Activated gamma-delta T cell treated with Interleukin-2 at 50 U/mL for 16 hours (primary cell): Measurements from ENCODE around the gene GPR37L1.
"Not testable (repeated sequence)": the region's sequence is repeated elsewhere in the genome, so short reads cannot be mapped to it uniquely, and the experiment has no call there.

Source experiments
- DNase-seq: peaks from one replicate; pipeline ENCODE4 v3.0.0-alpha.2; 2020

The GPR37L1 gene

GRCh38 chr1:202110977-202111376, 11.7 kb upstream of the GPR37L1 start:
- DNase-seq, result no peak

- not testable (repeated sequence) for DNase-seq
Measured at GRCh38 chr1:202111589-202111988, 11.1 kb upstream of the GPR37L1 start.

- no peak for DNase-seq
Measured at GRCh38 chr1:202112859-202113689, 9.6 kb upstream of the GPR37L1 start.

- no peak for DNase-seq
Measured at GRCh38 chr1:202113690-202114300, 8.9 kb upstream of the GPR37L1 start.

DNA sequence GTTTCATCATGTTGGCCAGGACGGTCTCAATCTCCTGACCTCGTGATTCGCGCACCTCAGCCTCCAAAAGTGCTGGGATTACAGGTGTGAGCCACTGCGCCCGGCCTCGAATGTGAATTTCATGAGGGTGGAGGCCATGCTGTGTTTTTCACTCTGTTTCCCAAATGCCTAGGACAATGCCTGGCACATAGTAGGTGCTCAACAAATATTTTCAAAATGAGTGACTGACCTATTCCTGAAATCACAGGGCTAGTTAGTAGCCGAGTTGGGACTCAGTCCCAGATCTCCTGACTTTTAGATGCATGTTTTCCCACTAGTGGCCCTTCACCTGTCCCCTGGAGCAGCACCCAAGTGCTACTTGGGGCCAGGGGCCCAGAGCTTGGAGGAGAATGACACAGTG, 6.4 kb upstream of the GPR37L1 start:
- no peak for DNase-seq

GRCh38 chr1:202117898-202118371, 4.8 kb upstream of the GPR37L1 start:
- no peak for DNase-seq

GRCh38 chr1:202121006-202121405, 1.7 kb upstream of the GPR37L1 start:
- DNase-seq, result no peak

DNA sequence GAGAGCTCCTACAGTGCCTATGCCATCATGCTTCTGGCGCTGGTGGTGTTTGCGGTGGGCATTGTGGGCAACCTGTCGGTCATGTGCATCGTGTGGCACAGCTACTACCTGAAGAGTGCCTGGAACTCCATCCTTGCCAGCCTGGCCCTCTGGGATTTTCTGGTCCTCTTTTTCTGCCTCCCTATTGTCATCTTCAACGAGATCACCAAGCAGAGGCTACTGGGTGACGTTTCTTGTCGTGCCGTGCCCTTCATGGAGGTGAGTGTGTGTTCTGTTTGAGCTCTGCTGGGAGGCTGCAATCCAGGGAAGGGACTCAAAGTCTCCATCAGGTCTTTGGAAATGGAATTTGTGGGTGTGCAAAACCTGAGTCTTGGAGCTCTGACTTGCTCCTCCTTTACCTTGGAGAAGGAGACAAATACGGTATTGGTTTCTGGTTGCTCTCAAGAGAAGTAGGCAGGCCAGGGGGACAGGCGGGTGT, 658 bp downstream of the GPR37L1 start:
- DNase-seq, result no peak

- no peak for DNase-seq
Measured at GRCh38 chr1:202124142-202124541, 1.4 kb downstream of the GPR37L1 start.

GRCh38 chr1:202125611-202126010, 2.9 kb downstream of the GPR37L1 start:
- no peak for DNase-seq

DNA sequence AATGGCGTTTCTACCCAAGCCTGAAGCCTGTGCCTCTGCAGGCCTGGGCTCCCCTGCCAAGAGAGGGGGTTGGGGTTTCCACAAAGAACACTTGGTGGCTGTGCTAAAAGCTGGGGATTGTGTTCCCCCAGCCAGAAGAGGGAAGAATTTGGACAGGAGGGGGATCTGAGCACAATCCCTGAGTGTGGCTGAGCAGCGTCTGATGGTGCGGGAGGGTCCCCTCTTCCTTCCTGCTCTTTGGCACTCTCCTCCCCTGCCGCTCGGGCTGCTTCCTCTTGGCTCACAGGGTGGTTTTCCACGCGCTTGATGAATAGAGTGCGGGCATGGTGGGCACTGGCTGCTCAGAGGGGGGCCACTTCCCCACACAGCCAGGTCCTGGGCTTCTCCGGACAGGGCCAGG, 3.7 kb downstream of the GPR37L1 start:
- DNase-seq, result no peak

GRCh38 chr1:202127061-202127460, 4.3 kb downstream of the GPR37L1 start:
- DNase-seq, result no peak

GRCh38 chr1:202127836-202128622, 5.3 kb downstream of the GPR37L1 start:
- no peak for DNase-seq

DNA sequence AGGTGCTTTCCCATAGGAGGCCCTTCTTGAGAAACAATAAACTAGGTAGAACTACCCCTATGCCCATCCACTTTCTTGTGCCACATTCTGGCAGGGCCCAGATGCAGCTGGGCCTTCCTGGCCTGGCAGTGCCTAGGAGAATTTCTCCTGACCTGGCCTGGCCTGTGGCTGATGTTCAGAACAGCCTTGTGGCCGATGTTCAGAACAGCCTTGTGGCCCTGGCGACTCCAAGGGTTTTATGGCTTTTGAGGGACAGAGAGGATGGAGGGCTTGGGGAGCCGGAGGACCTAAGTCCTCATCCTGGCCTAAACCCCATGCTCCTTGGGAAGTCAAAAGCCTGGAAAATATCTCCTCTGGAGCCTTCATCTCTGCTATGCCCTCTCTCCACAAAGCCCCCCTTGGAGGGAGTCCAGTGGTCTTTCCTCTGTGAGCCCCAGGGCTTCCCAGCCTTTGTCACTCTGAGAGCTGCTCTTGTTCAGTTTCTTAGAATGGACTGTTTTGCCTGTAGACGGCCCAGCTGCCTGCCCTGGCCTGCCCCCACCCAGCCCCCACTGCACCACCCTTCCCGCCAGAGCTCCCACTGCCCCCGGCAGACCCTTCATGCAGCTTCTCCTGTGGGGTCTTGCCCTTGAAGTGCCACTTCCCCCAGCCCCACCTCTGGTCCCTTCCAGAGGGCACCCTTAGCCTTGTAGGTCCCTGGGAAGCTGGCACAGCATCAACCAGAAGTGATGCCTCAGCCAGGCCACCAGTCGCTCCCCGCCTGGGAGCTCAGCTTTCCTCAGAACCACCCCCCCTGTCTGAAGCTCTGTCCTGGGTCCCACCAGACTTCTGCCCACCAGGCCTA, 7.0 kb downstream of the GPR37L1 start:
- DNase-seq, result no peak

DNA sequence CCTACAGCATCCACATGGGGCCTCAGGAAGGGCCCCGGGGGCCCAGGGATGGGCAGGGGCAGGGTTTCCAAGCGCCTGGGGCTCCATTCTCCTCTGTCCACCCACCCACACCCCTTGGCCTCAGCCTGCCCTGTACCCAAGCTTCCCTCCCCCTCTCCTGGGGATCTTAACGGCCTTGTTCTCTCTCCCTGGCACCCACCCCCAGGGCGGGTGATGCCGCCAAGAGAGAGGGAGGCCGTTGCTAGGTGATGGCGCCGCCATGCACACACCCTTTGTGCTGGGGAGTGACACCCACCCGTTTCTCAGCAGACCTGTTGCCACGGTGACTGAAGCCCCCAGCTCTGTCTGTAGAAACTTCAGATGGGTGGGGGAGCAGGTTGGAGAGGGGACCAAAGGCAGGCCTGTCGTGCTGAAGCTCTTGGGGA, 7.6 kb downstream of the GPR37L1 start:
- DNase-seq, result no peak

DNA sequence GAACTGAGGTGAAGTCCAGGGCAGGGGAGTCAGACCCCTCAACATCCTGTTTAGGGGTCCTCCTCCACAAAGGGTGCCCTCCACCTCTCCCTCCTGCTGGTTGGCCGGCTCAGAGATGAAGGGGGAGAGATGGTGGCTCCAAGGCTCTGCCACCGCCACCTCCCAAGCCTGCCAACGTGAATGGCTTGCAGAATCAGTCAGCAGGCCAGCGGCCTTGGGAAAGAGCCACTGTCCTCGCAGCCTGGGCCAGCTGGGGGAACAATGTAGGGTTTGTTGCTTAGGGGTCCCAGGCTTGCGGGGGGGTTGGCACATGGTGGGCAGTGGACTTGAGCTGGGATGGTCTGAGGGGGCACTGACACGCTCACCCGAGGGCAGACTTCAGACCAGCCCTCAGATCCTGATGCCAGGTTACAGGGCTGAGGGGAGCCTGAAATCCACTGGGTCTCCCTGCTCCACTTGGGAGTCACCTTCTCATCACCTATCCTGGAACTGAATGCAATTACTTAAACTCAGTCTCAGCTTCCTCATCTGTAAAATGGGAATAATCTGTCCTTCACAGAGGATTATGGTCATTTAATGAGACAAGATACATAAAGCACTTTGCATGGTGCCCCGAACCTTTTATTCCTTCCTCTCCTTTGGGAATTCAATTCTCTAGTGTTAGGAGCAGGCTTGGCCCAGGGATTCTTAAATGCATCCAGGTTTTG, 8.3 kb downstream of the GPR37L1 start:
- no peak for DNase-seq

DNA sequence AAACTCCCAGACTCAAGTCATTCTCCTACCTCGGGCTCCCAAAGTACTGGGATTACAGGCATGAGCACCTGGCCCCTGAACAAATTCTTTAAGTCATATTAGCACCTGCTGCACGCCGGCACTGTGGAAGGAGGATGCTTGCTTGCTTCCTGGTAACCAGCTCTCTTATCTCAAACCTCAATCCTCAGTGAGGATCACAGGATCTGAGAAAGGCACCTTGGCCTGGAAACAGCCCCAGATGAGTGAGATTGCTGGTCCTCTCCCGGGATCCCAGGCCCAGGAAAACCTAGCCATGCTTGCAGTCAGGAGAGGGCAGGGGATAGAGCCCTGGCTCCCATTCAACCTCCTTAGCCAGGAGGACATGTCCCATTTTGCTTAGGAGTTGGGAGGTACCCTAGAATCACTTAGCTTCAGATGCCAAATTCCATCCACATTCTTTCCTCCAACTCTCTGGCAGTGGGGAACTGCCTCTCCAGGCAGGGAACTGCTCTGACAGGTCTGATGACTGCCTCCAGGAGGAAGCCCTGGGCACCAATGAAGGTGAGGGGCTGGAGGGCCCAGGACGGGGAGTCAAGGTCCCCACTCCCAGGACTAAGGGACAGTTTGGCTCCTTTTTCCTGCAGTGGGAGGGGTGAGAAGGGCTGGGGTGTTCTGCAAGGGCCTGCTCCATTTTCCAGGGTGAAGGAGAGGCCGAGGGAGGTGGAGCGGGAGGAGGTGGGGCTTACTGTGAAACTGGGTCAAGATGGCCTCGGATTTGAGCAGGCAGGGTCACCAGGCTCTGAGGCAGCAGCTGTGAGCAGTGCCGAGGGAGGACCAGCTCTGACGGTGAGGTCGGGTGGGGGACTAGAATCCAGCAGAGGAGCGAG, 9.5 kb downstream of the GPR37L1 start:
- no peak for DNase-seq

GRCh38 chr1:202133001-202133400, 10.3 kb downstream of the GPR37L1 start:
- DNase-seq, result no peak

GRCh38 chr1:202133496-202133895, 10.8 kb downstream of the GPR37L1 start:
- no peak for DNase-seq

DNA sequence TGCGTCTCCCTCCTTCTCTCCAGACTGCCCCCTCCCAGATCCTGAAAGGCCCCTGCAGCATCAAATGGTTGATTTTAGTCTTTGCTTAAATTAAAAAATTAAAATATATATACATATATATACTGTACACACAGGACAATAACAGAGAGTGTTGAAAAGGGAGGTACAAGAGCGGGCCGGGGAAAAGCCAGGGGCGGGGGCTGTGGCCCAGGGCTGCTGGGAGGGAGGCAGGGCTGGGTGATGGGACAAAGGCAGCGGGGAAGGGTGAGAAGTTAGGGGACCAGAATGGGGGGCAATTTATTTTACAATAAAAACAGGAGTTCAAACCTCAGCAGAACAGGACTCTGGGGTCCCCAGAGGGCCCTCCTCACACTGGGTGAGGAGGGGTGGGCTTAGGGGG, 11.3 kb downstream of the GPR37L1 start:
- DNase-seq, result no peak

DNA sequence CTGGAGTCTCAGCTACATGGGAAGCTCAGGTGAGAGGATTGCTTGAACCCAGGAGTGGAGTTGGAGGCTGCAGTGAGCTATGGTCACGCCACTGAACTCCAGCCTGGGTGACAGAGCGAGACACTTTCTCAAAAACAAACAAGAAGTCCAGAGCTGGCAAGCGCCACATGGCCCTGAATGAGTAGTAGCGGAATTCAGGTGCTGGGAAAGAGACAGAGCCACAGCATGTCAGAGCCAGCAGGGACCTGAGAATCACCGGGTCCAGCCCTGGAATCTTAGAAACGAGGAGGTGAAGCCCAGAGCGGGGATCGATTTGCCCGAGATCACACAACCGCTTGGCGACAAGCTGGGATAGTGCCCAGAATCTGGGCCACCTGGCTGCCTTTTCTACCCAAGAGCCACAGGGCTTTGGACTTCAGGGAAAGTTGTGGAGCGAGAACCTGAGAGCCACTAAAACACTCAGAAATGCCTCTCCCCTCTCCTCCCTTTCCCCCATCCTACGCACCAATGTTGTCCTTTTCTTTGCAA, 12.0 kb downstream of the GPR37L1 start:
- no peak for DNase-seq
